Thyroid gland (tissue), 4 donors: ENCODE results near the gene TMEM94. TPM values are rescaled to one million over a fixed set of nuclear protein-coding genes. Genes with fewer than 3 reads are reported as not detected.

Source experiments
- DNase-seq, 2 donors: peaks; one replicate each; pipeline ENCODE4 v3.0.0-alpha.2; 2019
- H3K27ac ChIP-seq, 3 donors: fragments of 200-600 bp; sonication (generic); 1 replicate in 2 of 3; 2 replicates in 1 of 3; pipeline ENCODE4 v1.5.1; 2016 to 2019; ENCODE audit warnings: mild to moderate bottlenecking in 1 of 3, moderate library complexity in 1 of 3
- H3K27me3 ChIP-seq: fragments of 200-600 bp; sonication (generic); one replicate; pipeline ENCODE4 v1.5.1; 2019
- H3K36me3 ChIP-seq, 2 donors: fragments of 200-600 bp; sonication (generic); one replicate each; pipeline ENCODE4 v1.5.1; 2016 to 2019
- H3K4me1 ChIP-seq, 2 donors: fragments of 200-600 bp; sonication (generic); one replicate each; pipeline ENCODE4 v1.5.1; 2017 to 2019
- H3K4me3 ChIP-seq, 3 donors: fragments of 200-600 bp; sonication (generic); replicated peaks in 1 of 3; 1 replicate in 2 of 3; 2 replicates in 1 of 3; pipeline ENCODE4 v1.5.1; 2016; ENCODE audit warnings: mild to moderate bottlenecking in 1 of 3
- H3K9me3 ChIP-seq: fragments of 200-600 bp; sonication (generic); one replicate; pipeline ENCODE4 v1.5.1; 2017
- POLR2A ChIP-seq, 2 donors: fragments of 450-650 bp; IDR thresholded peaks; one replicate each; pipeline ENCODE4 v1.6.1; 2017; ENCODE audit warnings: antibody characterized with exemption in 2 of 2, mild to moderate bottlenecking in 2 of 2, moderate library complexity in 1 of 2
- WGBS, 2 donors: methylation state at CpG; one replicate each; pipeline ENCODE4 v1.1.5; 2017; 5-methylcytosine and 5-hydroxymethylcytosine counted together
- intact Hi-C: fragments of 100-400 bp; cut with DNase I; formaldehyde crosslinking; loops from one replicate; pipeline ENCODE4 v1.15.1; 2023
- total RNA-seq, 4 donors: library from RNA; depleted of rRNA; stranded (reverse); fragments of >200 nt; gene quantifications; one replicate each; pipeline ENCODE4 v1.2.3, GENCODE V29; 2016
- TF ChIP-seq, protein P1 (sequence below), 6 experiments: fragments of 200-600 bp in 3 of 6; fragments of 450-650 bp in 3 of 6; sonication (generic) in 3 of 6; IDR thresholded peaks; one replicate each; pipeline ENCODE4 v1.5.1; 2016 to 2019; ENCODE audit warnings: antibody characterized with exemption in 6 of 6, mild to moderate bottlenecking in 2 of 6, inconsistent platforms in 1 of 6, moderate library complexity in 1 of 6

Gene TMEM94
- total RNA-seq, 4 donors from 2014 or later: 52.1 to 116 (median 92.7) TPM

DNA sequence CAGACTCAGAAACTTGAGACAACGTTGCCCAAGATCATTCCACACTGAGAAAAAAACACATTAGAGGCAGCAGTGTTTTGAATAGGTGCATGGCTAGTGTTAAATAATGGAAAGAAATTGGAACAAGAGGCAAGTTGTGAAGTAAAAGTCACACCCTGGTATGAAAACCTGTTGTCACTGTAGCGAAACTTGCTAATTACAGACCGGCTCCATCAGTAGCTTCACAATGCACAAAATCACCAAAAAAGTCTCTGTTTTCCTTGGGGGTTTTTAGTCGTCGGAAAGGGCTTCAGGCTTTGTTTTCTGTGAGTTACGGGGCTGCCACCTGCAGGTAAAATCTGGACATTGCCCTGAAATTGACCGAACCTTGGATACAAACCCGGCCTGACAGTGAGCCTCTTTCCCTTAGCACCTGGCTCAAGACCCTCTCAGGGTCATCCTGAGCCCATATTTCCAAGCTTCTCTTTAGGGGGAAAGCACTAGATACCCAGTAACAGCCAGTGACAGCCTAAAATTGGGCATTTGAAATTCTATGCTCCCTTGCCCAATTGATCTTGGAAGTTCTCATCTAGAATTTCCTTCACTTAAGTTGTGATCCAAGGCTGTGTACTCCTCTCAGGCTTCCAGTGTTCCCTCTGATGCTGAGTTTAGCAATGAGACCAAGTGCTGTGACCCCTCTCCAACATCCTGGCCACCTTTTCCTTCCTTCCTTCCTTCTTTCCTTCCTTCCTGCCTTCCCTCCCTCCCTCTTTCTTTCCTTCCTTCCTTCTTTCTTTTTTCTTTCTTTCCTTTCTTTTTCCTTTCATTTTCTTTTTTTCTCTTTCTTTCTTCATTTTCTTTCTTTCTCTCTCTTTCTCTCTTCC, 43.7 kb upstream of the TMEM94 start:
- DNase-seq: peak; percentile 70 to 71
- WGBS, 2 donors: 1% methylated on average over 8 of the region's 8 CpGs

DNA sequence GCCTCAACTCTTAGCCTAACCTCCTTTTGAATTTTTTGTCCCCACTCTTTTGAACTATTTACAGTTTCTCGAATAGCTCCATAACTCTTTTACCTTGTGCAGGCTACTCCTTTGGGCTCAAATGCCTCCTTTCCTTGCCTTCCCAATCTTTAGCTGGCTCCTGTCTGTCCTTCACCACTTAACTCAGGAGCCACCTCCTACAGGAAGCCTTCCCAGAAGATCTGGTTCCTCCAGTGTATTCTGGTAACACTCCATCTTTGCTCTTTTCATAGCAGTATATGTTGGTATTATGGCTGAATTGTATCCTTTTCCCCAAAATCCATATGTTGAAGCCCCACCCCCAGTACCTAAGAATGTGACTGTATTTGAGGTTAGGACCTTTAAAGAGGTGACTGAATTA, 41.9 kb upstream of the TMEM94 start:
- H3K4me3 ChIP-seq: no peak overlapping the region
- H3K4me1 ChIP-seq: peaks cover 0 to 6% of the 10 kb centered on the region in 2 donors
- 90 to 92% methylated on average over 1 of the region's 1 CpG for WGBS, 2 donors
- H3K27ac ChIP-seq: no peak overlapping the region
- DNase-seq: no peak
- no peaks in the 10 kb centered on the region for H3K9me3 ChIP-seq
- intact Hi-C loops: loop anchor here (5.0 kb wide), 1 partner anchor 92 kb away; no protein-coding TSS in a partner anchor
- H3K36me3 ChIP-seq: no peaks in the 10 kb centered on the region
- TF ChIP-seq, protein P1, sequence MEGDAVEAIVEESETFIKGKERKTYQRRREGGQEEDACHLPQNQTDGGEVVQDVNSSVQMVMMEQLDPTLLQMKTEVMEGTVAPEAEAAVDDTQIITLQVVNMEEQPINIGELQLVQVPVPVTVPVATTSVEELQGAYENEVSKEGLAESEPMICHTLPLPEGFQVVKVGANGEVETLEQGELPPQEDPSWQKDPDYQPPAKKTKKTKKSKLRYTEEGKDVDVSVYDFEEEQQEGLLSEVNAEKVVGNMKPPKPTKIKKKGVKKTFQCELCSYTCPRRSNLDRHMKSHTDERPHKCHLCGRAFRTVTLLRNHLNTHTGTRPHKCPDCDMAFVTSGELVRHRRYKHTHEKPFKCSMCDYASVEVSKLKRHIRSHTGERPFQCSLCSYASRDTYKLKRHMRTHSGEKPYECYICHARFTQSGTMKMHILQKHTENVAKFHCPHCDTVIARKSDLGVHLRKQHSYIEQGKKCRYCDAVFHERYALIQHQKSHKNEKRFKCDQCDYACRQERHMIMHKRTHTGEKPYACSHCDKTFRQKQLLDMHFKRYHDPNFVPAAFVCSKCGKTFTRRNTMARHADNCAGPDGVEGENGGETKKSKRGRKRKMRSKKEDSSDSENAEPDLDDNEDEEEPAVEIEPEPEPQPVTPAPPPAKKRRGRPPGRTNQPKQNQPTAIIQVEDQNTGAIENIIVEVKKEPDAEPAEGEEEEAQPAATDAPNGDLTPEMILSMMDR (IDR thresholded peaks at IDR 0.05): no peak
- no peak for TF ChIP-seq POLR2A (IDR thresholded peaks at IDR 0.05)
- no peaks in the 10 kb centered on the region for H3K27me3 ChIP-seq

More for the DNA sequence above, 43.7 kb upstream of the TMEM94 start:
- no peak for TF ChIP-seq POLR2A (IDR thresholded peaks at IDR 0.05)
- TF ChIP-seq, protein P1 (IDR thresholded peaks at IDR 0.05): peak; percentile 58 to 90 (median 78)
- no peak overlapping the region for H3K4me3 ChIP-seq
- H3K4me1 ChIP-seq: peaks cover 0 to 6% of the 10 kb centered on the region in 2 donors
- intact Hi-C loops: loop anchor here (5.0 kb wide), 1 partner anchor 90 kb away; no protein-coding TSS in a partner anchor
- no peaks in the 10 kb centered on the region for H3K36me3 ChIP-seq
- H3K9me3 ChIP-seq: no peaks in the 10 kb centered on the region
- H3K27ac ChIP-seq: no peak overlapping the region
- H3K27me3 ChIP-seq: no peaks in the 10 kb centered on the region

DNA sequence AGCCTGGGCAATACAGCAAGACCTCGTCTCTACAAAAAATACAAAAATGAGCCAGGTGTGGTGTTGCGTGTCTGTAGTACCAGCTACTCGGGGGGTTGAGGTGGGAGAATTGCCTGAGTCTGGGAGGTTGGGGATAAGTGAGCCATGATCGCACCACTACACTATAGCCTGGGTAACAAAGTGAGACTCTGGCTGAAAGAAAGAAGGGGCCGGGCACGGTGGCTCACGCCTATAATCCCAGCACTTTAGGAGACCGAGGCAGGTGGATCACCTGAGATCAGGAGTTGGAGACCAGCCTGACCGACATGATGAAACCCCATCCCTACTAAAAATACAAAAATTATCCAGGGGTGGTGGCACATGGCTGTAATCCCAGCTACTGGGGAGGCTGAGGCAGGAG, 40.4 kb upstream of the TMEM94 start:
- no peak for DNase-seq
- H3K9me3 ChIP-seq: no peaks in the 10 kb centered on the region
- H3K36me3 ChIP-seq: no peaks in the 10 kb centered on the region
- H3K27me3 ChIP-seq: no peaks in the 10 kb centered on the region
- TF ChIP-seq, protein P1 (IDR thresholded peaks at IDR 0.05): no peak
- TF ChIP-seq POLR2A (IDR thresholded peaks at IDR 0.05): no peak
- no peak overlapping the region for H3K27ac ChIP-seq
- intact Hi-C loops: no loop called here
- H3K4me1 ChIP-seq: peaks cover 0 to 6% of the 10 kb centered on the region in 2 donors
- 71 to 73% methylated on average over 9 of the region's 9 CpGs for WGBS, 2 donors
- H3K4me3 ChIP-seq: no peak overlapping the region

- H3K27ac ChIP-seq: no peak overlapping the region
- H3K36me3 ChIP-seq: no peaks in the 10 kb centered on the region
- no peak for TF ChIP-seq POLR2A (IDR thresholded peaks at IDR 0.05)
- TF ChIP-seq, protein P1 (IDR thresholded peaks at IDR 0.05): no peak
- no peak for DNase-seq
- H3K9me3 ChIP-seq: no peaks in the 10 kb centered on the region
- H3K27me3 ChIP-seq: no peaks in the 10 kb centered on the region
- no peak overlapping the region for H3K4me3 ChIP-seq
- 72 to 74% methylated on average over 9 of the region's 9 CpGs for WGBS, 2 donors
- H3K4me1 ChIP-seq: peaks cover 0 to 6% of the 10 kb centered on the region in 2 donors
- intact Hi-C loops: no loop called here
These were observed 39.3 kb upstream of the TMEM94 start for GRCh38 chr17:75417054-75417580.

GRCh38 chr17:75418531-75418930, 37.9 kb upstream of the TMEM94 start:
- no peak overlapping the region for H3K27ac ChIP-seq
- no peaks in the 10 kb centered on the region for H3K27me3 ChIP-seq
- no peaks in the 10 kb centered on the region for H3K9me3 ChIP-seq
- DNase-seq: no peak
- WGBS, 2 donors: 75 to 83% methylated on average over 5 of the region's 5 CpGs
- no peak for TF ChIP-seq POLR2A (IDR thresholded peaks at IDR 0.05)
- TF ChIP-seq, protein P1 (IDR thresholded peaks at IDR 0.05): no peak
- H3K4me3 ChIP-seq: no peak overlapping the region
- H3K36me3 ChIP-seq: no peaks in the 10 kb centered on the region
- H3K4me1 ChIP-seq: peaks cover 0 to 6% of the 10 kb centered on the region in 2 donors
- intact Hi-C loops: no loop called here
